Activated naive CD4-positive, alpha-beta T cell treated with anti-CD3 and anti-CD28 coated beads, Interleukin-2, amount 50 U/mL, for 16 hours (primary cell): ENCODE data around the gene DUSP9.
A peak's percentile ranks its signal among the peaks of the same experiment; 100 is the strongest.
"Not testable (repeated sequence)": the region's sequence is repeated elsewhere in the genome, so short reads cannot be mapped to it uniquely, and the experiment has no call there.

Source experiments
- DNase-seq: peaks from one replicate; pipeline ENCODE4 v3.0.0-alpha.2; 2020

Gene DUSP9

DNA sequence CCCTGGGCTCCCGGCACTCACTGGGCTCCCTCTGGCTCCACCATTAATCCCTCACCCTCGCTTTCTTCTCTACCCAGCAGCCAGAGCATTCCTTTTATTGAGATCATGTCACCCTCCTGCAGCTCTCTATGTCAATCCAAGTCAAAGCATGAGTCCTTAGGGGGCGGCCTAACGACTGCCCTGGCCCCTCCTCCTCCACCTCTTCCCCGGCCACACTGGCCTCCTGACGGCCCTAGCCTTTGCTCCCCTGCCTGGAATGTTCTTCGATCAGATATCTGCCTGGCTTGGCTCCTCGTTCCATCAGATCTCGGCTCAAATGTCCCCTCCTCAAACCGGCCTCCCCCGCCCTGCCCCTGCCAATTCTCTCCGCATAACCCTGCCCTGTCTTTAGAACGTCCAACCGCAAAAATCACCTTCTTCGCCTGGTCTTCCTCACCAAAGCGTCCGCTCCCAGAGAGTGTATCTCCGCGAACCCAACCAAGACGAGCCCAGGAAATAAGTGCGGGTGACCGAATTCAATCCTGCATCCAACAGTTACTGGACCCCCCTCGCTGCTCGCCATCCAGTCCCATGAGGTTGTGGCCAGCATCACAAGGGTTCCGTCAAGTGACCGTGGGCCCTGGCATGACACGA is 27.3 kb downstream of the DUSP9 start:
- DNase-seq: no peak

DNA sequence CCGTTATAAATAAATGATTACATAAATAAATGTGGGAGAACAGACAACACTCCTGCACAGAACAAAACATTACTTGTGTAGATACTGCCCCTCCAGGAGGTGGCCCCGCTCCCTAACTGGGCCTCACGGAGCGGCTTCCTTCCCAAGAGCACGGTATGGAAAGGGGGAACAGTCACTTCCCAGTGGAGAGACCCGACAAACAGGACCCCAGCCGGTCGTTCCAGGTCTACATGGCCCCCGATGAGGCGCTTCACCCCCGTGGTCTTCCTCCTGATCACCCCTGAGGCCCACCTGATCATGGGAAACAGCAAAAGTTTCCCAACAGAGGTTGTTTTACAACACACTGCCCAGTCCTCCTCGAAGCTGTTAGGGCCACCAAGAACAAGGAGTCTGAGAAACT is 34.2 kb downstream of the DUSP9 start:
- DNase-seq: no peak

DNA sequence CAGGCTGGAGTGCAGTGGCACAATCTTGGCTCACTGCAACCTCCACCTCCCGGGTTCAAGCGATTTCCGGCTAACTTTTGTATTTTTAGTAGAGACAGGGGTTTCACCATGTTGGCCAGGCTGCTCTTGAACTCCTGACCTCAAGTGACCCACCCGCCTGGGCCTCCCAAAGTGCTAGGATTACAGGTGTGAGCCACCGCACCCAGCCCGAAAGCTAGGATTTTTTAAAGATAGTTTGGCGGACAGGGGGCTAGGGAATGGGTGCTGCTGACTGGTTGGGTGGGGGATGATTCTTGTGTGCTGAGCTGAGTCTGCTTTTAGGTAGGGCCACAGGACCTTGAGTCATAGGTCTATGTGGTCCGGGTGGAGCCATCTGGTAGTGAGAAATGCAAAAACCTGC is 36.5 kb downstream of the DUSP9 start:
- not testable (repeated sequence) for DNase-seq

DNA sequence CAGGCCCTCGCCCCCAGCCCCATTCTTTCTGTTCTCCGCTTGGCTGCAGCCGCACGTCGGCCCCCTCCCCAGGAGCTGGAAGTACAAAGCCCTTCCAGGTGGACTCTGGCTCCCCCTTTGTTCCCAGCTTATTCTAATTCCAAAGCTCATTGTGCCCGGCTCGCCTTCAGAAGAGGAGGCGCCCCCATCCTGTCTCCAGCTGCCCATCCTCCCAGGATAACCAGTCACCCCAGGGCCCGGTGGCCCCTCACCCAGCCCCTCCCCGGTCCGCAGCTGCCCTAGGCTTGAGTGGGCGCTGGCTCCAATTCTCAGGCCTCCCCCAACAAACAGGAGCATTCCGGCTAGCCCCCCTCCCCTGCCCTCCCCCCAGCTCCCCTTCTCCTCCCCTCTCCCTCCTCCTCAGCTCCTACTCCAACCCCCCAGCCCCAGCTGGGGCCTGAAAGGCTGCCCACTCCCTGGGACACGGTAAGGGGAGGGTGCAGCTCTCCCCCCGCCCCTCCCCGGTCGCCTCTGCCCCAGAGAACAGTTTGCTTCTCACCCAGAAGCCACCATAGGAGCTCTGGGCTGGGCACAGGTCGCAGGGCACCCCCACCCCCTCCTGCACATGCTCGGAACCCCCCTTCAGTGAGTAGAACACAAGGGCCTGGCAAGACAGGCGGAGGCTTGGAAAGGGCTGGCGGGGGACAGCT is 37.6 kb downstream of the DUSP9 start:
- no peak for DNase-seq

DNA sequence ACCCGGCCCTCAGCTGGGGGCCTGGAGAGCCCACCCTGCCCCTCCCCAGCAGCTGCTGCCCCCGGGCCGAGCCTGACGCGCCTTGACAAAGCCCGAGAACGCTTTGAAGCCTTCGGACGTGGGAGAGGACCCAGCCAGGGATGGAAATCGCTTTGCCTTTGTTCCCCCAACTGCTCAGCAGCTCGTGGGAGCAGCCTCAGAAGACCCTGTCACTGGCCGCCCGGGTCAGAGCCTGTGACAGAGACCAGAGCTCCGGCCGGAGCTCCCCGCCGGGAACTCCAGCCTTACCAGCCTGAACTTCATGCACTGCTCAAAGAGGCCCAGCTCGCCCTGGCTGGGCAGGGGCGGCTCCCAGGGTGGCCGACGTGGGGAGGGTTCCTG is 38.1 kb downstream of the DUSP9 start:
- DNase-seq: no peak

DNA sequence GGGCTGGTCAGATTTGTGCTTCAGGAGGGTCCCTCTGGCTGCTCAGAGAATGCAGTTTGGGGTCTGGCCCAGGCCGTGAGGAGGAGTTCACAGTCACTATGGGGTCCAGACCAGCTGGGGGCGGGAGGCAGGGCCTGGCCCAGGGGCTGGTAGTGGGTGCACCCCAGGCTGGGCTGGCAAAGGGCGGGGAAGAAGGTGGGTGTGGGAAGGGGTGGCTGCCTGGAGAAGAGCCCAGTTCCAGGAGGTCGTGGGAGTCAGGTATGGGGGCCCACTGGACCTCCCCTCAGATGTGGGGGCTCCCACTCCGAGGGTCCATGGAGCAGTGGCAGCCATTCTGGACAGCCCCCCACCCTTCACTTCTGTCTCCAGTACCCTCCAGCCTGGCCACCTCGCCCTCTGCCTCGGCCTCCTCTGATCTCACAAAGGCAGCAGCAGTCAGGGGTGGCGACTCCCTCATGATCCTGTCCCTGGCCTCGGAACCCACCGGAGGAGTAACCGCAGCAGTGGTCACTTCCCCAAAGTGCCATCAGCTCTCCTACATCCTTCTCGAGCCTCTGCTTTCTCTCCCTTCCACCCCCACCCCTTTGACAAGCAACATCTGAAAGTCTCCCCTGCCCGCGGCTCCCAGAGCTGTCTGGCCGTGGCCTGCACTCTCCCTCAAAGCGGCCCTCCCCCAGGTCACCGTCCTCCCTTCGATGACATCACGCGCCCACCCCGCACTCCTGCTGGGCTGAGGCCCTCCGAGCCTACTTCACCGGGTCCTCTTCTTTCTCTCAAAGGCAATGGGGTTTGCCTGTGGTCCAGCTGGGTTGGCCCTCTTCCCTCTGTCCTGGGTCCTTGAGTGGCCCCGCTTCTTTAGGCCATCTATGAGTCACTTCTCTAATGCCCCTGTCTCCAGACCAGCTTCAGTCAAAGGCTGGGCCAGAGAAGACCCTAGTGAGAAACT is 39.0 kb downstream of the DUSP9 start:
- no peak for DNase-seq

DNA sequence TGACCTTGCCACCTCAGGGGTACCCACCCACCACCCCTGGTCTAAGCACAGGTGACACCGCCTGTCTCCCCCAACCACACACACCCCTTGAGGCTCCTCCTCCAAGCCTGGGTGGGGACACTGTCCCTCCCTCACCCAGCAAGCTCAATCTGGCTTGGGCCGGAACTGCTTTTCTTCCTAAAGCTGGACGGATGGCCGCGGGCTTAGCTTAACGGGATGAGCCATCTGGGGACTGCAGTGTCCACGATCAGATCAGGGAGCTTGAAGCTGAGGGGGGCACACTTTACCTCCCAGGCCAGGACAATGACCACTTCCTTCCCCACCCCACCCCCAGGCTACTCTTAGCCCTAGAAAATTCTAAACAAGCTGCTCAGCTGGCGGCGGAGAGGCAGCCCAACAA is 39.7 kb downstream of the DUSP9 start:
- no peak for DNase-seq

DNA sequence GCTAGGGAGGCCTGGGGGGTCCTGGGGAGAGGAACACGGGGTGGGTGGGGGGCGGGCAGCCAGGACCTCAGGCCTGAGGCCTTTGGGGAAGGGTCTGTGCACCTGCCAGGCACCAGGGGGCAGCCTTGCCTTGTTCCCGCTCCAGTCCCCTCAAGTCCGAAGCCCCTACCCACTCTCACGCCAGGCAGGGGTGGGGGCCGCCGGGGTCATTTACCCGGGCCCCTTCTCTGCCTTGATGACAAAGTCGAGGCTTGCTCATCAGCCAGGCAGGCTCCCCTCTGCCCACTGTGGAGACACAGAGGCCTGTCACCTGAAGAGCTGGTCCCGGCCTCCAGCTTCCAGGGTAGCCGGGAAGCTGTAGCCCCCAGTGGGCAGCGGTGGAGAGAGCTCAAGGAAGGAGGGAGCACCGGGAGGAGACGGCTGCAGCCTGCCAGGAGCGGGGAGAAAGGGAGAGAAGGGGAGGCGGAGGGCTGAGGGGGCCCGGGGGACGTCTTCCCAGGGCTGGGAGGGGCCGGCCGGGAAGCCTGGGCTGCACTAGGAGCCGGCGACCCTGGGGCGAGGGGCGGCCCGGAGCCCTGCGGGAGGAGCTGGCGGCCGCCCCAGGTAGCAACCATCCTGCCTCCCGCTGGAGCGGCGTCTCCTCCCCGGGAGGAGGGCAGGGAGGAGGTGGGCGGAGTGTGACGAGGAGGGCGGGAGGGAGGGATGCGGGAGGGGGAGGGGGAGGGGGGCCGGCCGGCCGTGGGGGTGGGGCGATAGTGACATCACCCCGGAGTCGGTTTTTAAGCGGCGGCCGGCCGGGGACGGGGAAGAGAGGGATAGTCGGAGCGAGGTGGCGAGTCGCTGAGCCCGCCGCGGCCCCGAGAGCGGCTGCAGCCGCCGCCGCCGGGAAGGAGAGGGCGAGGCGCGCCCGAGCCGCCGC is 40.4 kb downstream of the DUSP9 start, which contains the start of gene SLC6A8:
Gene SLC6A8 (plus strand): TSS at position 806 of the 919 bp plus-strand sequence. CDS start 649 bp downstream, outside the sequence.
- DNase-seq: peak; percentile 21

DNA sequence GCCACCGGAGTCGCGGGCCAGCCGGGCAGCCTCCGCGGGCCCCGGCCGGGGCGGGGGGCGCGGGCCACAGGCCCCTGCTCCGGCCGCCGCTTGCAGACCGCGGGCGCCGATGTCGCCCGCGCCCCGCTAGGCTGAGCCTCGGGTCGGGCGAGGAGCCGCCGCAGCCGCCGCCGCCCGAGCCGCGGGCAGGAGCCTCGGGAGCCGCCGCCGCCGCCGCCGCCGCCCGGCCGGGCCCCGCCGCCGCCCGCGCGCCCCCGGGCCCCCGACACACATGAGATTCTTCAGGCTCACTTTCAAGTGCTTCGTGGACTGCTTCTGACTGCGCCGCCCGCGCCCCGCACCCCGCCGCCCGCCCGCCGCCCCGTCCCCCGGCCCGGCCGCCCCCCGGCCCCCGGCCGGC is 41.1 kb downstream of the DUSP9 start:
- DNase-seq: peak; percentile 16

DNA sequence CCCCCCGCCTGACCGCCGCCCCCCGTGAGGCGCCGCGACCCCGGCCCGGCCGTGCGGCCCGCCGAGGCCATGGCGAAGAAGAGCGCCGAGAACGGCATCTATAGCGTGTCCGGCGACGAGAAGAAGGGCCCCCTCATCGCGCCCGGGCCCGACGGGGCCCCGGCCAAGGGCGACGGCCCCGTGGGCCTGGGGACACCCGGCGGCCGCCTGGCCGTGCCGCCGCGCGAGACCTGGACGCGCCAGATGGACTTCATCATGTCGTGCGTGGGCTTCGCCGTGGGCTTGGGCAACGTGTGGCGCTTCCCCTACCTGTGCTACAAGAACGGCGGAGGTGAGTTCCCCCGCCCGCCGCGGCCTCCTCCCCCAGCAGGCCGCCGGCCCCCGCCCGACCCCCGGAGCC is 41.5 kb downstream of the DUSP9 start:
- DNase-seq: no peak

DNA sequence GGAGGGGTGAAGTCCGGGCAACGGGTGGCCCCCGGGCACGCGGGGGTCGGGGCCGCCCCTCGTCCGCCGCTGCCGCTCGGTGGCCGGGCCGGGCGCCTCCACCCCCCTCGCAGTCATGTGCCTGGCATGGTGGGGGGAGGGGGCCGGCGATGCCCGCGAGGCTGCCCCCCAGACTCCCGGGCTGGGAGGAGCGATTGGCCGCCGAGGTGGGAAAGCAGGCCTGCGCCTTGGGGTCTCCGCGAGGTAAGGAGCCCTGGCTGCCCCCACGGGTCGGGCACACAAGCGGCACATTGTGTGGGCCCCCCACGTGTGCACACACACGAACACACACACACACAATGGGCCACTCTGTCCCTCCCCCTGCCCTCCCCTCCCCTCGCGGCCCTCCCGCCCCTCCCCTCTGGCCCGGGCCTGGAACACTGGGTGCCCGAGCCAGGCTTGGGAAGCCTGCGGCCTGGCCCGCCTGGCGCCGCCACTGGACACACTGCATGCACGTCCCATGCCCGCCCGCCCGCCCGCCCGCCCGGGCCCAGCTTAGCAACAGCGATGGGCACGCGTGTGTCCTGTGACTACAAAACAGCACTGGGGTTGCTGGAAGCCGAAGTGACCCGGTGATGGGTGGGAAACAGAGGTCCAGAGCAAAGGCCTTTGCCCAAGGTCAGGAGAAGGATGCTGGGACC is 42.0 kb downstream of the DUSP9 start:
- DNase-seq: no peak

DNA sequence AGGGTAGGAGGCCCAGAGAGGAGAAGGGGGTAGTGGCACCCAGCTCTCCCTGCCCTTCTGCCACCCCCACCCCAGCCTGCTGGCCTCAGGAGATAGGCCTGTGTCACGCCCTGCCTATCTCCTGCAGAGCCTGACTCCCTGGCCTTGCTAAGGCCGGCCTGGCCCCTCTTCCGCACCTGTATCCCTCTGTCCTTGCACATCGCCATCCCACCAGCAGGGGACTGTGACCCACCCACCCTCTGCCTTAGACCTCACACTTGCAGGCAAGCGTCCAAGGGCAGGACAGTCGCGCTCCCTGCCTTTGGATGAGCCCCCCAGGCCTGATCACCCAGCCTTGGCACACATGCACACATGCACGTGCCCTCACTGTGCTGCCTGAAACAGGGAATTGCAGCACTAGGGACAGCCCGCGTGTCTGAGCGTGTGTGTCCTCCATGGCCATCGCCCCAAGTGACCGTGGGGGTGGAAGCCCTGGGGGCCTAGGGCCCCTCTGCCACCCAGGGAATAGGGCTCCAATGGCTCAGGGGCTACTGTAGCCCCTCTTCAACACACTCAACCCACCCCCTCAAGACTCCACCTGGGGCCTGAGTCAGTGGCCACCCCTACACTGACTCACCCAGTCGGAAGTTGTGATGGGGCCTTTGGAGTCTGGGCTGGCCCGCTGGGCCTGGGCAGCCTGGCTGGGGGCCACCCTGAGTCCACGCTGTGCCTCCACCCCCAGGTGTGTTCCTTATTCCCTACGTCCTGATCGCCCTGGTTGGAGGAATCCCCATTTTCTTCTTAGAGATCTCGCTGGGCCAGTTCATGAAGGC is 42.9 kb downstream of the DUSP9 start:
- no peak for DNase-seq

DNA sequence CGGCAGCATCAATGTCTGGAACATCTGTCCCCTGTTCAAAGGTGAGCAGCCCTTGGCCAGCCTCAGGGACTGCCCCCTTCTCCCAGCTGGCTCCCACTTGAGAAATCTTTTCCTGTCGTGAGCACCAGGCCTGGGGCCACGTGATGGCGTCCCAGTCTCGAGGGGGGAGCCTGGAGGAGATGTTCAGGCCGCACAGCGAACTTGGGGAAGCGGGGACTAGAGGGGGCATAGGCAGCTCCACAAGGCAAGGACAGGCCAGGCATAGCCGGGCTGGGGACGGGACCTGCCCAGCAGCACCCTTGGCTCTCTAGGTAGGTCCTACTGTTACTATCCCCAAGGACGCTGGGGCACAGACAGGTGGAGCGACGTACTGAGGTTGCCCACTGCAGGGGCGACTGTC is 43.5 kb downstream of the DUSP9 start:
- DNase-seq: no peak

DNA sequence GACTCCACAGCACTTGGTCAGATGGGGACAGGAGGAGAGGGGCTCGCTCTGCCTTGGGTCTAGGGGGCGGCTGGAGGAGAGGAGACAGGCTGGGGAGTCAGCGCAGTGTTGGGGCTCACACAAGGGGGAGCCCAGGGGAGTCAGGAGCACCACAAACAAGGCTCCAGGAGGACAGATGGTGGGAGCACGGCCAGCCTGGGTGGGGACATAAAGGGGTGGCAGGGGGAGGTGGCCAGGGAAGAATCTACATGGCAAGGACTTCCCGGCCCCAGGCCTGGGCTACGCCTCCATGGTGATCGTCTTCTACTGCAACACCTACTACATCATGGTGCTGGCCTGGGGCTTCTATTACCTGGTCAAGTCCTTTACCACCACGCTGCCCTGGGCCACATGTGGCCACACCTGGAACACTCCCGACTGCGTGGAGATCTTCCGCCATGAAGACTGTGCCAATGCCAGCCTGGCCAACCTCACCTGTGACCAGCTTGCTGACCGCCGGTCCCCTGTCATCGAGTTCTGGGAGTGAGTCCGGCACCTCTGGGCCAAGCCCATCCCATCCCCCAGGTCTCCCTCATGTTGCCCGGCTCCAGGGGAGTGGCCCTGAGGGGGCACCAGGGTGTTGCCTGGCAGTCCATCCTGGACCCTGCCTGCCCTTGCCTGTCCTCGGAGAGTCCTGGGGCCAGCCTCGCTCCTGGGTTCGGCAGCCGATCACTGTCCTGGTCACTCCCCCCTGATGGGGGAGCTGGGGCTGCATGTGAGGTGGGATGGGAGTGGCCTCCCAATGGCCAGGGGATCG is 44.2 kb downstream of the DUSP9 start:
- DNase-seq: not testable (repeated sequence)

DNA sequence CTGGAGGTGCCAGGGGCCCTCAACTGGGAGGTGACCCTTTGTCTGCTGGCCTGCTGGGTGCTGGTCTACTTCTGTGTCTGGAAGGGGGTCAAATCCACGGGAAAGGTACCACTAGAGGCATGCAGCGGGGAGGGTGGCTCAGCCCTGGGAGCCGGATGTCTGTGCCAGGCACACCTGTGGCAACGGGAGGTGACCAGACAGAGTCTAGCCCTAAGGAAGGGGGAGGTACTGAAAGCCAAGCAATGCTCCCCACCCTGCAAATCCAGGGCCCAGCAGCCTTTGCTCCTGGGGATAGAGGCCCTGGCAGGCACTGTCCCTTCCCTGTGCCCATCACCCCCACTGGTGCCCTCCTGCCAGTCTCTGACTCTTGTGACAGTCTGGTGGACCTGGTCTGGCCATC is 45.0 kb downstream of the DUSP9 start:
- no peak for DNase-seq

DNA sequence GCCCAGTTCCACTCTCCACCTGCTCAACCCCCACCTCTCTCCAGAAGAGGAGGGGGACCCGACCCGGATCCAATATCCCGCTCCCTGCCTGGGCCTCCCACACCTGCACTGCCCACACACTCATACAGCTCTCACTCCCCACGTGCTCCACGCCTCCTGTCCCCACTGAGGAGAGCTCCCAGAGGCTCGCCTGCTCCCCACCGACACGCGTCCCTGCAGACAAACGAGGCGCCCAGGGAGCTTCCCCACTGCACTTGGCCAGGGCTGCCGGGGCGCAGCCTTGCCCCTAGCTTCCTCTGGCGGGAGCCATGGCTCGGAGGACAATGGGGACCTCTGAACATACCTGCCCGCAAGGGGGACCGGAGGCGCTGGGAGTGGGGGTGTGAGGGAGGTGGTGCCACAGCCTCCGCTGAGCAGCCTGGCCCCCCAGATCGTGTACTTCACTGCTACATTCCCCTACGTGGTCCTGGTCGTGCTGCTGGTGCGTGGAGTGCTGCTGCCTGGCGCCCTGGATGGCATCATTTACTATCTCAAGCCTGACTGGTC is 45.7 kb downstream of the DUSP9 start:
- DNase-seq: no peak

DNA sequence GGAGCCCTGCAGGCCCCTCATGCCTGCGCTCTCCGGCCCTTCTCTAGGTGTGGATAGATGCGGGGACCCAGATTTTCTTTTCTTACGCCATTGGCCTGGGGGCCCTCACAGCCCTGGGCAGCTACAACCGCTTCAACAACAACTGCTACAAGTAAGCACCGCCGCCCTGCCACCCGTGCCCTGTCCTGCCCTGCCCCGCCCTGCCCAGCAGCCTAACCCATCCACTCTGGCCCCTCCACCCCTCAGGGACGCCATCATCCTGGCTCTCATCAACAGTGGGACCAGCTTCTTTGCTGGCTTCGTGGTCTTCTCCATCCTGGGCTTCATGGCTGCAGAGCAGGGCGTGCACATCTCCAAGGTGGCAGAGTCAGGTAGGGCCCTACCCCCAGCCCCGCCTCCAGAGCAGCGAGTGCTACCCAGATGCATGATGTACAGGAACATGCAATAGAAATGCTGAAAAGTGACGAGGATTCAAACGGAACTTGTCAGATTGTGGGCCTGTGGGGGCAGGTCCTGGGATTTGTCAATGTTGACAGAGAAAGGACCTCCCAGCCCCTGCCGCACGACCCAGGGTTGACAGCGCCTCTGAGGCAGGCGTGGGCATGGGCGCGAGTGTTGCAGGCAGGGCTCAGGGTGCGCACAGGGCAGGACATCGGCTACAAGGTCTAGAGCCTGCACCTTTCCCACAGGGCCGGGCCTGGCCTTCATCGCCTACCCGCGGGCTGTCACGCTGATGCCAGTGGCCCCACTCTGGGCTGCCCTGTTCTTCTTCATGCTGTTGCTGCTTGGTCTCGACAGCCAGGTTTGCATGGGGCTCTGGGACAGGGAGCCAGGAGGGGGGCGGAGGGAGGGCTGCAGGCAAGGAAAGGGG is 46.4 kb downstream of the DUSP9 start:
- no peak for DNase-seq

DNA sequence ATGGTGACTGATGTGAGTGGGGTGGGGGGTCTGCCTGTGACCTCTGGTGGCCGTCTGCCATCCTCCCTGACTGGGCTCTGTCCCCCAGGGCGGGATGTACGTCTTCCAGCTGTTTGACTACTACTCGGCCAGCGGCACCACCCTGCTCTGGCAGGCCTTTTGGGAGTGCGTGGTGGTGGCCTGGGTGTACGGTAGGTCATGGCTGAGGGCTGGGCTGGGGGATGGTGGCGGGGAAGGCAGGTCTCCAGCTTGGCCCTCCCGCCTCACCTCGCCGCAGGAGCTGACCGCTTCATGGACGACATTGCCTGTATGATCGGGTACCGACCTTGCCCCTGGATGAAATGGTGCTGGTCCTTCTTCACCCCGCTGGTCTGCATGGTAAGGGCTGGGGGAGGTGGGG is 47.3 kb downstream of the DUSP9 start:
- DNase-seq: not testable (repeated sequence)
